GM21529 (cell line): ENCODE results near the gene CCDC97.
"Not testable (repeated sequence)": the region's sequence is repeated elsewhere in the genome, so short reads cannot be mapped to it uniquely, and the experiment has no call there.

Experiments used
- ATAC-seq: cut with Tn5 transposase; IDR thresholded peaks from one replicate; pipeline ENCODE4 v1.9.1; 2021; ENCODE audit not compliant: unreplicated experiment

Gene CCDC97

GRCh38 chr19:41330946-41331678, 21.1 kb downstream of the CCDC97 start:
- ATAC-seq = no peak

- no peak for ATAC-seq
These were observed 22.0 kb downstream of the CCDC97 start for GRCh38 chr19:41332000-41332399.

- no peak for ATAC-seq
These were observed 22.5 kb downstream of the CCDC97 start for GRCh38 chr19:41332468-41332867.

- ATAC-seq = no peak
These were observed 24.8 kb downstream of the CCDC97 start for GRCh38 chr19:41334793-41335192.

- ATAC-seq = no peak
These were observed 25.5 kb downstream of the CCDC97 start for GRCh38 chr19:41335467-41335866.

GRCh38 chr19:41339936-41340335, 30.0 kb downstream of the CCDC97 start:
- ATAC-seq = no peak

GRCh38 chr19:41341669-41342490, 31.9 kb downstream of the CCDC97 start:
- no peak for ATAC-seq

- no peak for ATAC-seq
These were observed 34.2 kb downstream of the CCDC97 start for GRCh38 chr19:41344162-41344561.

GRCh38 chr19:41346916-41347315, 36.9 kb downstream of the CCDC97 start:
- not testable (repeated sequence) for ATAC-seq

GRCh38 chr19:41350735-41351338, 40.9 kb downstream of the CCDC97 start:
- no peak for ATAC-seq

GRCh38 chr19:41351339-41352245, 41.6 kb downstream of the CCDC97 start:
- ATAC-seq = peak; percentile 37

- ATAC-seq = no peak
These were observed 42.3 kb downstream of the CCDC97 start for GRCh38 chr19:41352279-41352608.

GRCh38 chr19:41352609-41353465, 42.9 kb downstream of the CCDC97 start:
- ATAC-seq = no peak

GRCh38 chr19:41353466-41354342, 43.7 kb downstream of the CCDC97 start, which contains the start of gene TGFB1:
Gene TGFB1 (minus strand): TSS chr19:41353922. CDS start chr19:41353044, 878 bp downstream.
- peak; percentile 43 for ATAC-seq

- ATAC-seq = no peak
These were observed 44.5 kb downstream of the CCDC97 start for GRCh38 chr19:41354343-41354953.

GRCh38 chr19:41355035-41355434, 45.1 kb downstream of the CCDC97 start:
- ATAC-seq = no peak

- ATAC-seq = no peak
These were observed 45.8 kb downstream of the CCDC97 start for GRCh38 chr19:41355802-41356201.

GRCh38 chr19:41356984-41357739, 47.2 kb downstream of the CCDC97 start:
- ATAC-seq = no peak
